Measurements from ENCODE around the gene SPRY4.
"Not testable (repeated sequence)": the region's sequence is repeated elsewhere in the genome, so short reads cannot be mapped to it uniquely, and the experiment has no call there.

Gene SPRY4

DNA sequence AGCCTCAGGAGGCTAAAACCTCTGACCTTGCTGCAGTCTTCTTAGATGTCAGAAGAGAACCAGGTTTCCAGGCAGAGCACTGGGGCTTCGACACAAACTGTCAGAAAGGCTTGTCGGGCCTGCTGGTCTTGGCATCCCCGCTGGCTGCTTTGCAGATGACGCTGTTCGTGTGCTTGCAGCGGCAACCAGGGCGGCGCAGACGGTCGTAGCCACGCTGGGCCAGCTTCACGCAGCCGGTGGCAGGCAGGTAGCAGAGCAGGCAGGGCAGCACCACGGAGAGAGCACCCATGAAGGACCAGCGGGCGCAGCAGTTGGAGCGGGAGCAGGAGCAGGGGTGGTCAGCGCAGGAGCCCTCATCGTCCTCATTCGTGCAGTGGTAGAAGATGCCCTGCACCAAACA lies 10.7 kb downstream of the SPRY4 start:
- no peak for ATAC-seq

DNA sequence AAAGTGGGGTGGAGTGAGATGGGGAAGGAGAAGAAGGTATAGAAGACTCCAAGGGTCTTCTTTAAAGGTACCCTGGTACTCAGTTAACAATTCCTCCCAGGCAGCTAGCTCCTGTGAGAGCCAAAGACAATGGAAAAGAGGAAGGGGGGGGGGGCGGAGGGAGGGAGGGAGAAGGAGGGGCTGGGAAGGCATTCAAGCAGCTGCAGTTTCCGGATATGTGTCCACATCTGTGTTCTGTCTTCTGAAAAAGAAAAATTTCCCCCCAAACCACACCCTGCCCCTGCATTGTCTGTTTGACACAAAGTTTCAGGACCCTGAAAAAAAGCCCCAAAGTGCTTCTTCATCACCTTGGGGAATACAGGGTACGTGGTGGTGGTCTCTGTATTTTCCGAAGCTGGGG lies 11.1 kb downstream of the SPRY4 start:
- no peak for ATAC-seq

DNA sequence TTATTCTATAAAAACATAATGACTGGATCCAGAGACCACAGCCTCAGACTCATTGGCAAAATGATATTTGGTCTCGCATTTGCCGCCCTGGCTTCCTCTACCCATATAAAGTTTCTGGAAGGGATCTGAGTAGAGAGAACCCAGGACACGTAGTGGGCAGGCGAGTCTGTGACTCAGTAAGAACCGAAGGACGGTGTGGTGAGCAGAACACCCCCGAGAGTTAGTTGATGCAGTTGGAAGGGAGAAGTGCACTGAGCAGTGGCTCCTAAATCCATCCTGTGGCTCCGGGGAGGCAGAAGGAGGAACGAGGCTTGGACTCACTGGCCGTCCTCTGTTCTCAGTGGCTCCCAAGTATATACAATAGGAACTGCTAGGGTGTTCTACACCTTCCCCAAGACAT lies 11.5 kb downstream of the SPRY4 start:
- no peak for ATAC-seq

DNA sequence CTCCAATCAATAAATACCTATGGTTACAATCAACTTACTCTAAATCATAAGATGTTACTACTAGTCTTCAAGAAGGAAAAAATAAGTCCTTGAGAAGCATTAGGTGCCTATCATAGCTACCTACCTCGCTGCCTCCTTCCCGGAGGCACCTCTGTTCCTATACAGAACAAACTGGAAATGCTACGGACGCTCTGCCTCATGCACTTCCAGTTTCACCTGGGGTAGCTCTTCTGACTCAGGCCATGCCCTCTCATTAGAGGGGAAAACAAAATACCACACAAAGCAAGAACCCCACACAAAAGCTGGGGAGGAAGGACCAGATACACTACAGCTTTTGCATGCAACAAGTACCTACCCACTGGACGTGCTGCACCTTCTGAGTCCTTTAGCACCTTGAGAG lies 12.4 kb downstream of the SPRY4 start:
- ATAC-seq: no peak

DNA sequence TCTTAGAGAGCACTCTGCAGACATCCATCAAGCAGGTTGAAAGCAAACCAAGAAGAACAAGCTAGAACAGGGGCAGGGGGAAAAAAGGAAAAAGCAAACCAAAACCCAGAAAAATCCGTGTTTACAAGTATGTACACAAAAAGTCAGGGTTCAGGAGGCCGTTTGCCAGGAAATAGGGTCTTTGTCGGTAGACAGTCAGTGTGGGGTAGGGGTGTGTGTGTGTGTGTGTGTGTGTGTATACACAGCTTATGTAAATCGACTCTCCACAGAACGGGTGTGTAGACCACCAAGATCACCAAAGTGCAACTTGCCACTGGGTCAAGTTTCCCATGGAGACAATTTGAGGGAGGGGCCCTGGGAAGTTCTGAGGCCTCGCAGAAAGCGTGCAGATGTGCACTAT lies 13.1 kb downstream of the SPRY4 start:
- no peak for ATAC-seq

DNA sequence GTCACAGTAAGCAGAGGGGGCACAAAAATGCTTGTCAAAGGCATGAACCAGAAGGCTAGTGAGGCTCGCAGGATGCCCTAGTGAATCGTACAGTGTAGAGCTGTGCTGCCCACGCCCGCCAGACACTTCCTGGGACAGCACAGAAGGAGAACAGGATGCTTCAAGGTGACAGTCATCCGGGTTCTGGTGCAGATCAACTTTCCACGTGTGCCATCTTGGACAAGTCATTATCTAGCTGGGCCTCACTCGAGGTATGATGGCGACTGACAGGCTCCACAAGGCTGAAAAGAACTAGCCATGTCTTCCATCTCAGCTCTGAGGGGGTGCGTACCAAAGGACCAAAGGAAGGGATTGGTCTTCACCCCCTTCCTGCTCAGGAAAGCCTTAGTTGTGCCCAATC lies 14.0 kb downstream of the SPRY4 start:
- ATAC-seq: no peak

DNA sequence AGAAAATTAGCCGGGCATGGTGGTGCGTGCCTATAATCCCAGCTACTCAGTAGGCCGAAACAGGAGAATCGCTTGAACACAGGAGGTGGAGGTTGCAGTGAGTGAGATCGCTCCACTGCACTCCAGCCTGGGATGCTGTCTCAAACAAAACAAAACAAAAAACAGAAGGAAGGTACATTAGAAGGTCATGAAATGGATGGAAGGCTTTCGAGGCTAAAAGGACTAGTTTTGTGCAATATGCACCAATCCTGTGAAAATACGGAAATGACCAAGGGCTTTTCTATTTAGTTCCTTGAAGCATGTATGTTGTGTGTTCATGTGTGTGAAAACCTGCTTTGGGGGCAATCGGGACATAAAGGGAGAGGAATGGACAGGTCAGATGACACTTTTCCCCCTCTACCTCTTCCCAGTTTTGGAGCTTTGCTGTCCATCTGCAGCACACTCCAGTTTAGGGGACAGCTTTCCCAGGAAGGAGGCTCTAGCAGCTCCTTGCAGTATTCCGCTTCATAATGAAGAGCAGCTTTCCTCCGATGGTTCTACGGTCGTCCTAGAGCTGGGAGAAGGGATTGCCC lies 15.0 kb downstream of the SPRY4 start:
- ATAC-seq: no peak

DNA sequence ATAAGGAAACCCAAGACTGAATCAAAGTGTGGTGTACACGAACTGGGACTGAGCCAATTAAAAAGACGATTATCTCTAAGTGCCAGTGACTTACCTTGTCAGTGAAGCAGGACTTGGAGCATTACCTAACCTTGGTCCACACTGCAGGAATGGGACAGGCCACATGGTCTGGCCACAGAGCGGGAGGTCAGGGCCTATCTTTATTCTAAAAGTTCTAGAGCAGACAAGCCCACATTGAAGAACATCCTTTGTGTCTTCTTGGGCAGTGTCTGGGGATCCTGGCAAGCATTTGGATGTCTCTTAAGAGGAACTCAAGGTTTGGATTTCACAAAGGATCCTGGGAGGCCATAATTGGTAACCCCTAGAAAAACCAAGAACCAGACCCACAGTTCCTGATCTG lies 16.5 kb downstream of the SPRY4 start:
- ATAC-seq: no peak

DNA sequence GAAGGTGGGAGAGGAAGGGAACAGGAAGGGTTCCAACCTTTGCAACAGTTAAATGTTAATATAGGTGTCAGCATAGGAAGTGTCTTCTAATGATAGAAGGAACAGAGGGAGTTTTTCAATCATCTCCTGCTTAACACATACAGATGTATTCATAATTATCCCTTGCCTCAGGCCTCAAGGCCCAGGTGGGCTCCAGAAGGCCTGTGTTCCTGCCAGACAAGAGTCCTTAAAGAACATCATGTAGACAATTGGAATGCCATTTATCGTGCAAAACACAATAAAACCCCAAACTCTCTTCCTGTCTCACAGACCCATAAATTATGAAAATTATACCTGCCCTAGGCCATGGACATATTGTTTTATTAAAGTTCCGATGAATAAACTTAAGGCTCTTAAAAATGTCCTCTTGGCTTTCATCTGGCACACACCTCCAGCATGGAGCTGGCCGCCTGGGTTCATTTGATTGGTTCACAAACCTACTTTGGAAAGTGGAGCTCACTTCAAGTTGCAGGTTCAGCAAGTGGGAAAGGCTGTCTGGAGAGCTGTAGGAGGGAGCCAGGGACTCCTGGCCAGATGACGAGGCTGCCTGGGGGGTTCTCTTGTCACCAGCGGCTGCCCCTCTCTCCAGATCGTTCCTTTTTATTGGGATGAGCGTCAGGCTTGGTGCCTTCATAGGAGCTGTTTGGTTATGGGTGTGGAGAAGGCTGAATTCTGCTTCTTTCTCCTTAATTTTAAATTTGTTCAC lies 17.5 kb downstream of the SPRY4 start:
- no peak for ATAC-seq

DNA sequence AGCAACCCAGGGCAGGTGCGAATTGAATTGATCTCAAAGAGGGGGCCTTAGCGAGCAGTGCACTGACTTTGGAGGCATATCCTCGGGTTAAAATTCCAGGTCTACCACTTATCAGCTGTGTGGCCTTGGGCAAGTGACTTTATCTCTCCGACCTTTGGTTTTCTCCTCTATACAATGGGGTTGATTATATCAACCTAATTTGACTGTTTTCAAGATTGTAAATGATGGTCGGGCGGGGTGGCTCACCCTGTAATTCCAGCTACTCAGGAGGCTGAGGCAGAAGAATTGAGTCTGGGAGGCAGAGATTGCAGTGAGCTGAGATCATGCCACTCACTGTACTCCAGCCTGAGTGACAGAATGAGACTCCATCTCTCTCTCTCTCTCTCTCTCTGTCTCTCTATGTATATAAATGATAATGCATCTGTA lies 18.7 kb downstream of the SPRY4 start:
- no peak for ATAC-seq

DNA sequence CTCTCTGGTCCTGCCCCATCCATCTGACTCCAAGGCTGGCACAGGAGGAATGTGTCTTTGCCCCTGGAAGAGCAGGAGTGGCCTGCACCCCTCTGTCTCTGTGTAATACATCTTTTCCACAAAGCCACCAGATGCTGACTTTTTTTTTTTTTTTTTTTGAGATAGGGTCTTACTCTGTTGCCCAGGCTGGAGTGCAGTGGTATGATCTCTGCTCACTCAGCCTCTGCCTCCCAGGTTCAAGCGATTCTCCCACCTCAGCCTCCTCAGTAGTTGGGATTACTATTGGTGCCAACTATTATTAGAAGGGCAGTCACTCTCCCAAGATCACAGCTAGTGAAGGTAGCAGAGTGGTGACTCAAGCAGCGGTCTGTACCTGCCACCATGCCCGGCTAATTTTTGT lies 19.6 kb downstream of the SPRY4 start:
- no peak for ATAC-seq

DNA sequence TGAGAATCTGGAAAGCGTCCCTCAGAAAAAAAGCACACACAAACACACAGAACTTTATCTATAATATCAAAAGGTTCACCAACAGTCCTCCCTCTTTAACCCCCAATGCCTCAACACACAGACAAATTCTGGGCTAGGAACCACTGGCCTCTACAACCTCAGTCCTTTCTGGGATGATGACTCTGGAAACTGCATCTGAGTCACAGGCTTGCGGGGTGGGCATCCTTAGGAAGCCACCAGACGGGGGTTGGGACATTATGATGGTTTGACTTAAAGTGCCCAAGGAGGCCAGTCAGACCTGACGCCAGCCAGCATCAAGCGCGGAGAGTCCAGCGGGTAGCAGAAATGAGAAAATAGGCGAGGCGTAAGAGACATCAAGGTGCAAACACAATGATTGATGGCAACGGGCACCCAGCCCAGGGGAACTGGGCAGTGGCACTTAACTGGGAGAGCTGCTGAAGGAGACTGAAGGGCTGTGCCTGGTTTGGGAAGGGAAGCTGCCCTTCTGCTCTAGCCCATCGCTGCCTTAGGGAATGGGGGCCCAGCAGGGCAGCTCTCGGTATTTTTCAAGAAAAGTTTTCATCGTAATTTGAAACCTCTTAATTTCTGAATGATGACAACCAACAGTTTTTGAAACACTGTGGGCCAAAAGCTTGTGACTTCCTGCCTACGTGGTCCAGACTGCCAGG lies 20.7 kb downstream of the SPRY4 start:
- ATAC-seq: no peak

DNA sequence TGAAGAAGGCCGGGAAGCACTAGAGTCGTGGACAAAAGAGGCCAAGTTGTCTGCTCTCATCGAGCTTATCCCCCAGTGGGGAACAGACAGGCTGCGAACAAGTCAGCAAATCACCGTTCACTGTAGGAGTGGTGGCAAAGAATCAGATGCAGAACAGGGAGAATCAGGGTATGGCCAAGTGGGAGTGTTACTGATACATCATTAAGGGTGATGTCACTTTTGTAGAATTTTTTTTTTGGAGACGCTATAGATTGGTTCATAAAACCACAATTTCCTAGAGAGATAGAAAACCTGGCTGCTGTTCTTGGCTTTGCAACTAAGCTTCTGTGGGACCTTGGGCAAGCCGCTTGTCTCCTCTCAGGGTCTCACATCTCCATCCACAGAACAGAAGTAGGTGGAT lies 21.3 kb downstream of the SPRY4 start:
- no peak for ATAC-seq

DNA sequence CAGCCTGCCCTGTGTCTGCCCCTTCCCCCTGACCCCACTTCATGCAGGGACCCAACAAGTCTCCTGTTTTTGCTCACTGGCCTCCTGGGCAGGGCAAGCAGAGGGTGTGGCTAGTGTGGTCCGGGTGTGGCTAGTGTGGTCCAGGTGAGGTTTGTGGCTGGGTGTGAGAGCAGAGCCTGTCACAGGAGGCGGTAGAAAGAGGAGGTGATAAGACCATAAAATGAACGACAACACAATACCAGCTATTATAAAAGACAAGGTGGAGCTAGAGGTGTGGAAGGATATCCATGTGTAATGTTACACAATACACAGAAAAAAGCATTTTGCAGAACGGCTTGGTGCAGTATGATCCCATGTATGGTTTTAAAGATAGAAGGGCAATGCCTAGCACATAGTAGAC lies 23.3 kb downstream of the SPRY4 start:
- ATAC-seq: no peak

DNA sequence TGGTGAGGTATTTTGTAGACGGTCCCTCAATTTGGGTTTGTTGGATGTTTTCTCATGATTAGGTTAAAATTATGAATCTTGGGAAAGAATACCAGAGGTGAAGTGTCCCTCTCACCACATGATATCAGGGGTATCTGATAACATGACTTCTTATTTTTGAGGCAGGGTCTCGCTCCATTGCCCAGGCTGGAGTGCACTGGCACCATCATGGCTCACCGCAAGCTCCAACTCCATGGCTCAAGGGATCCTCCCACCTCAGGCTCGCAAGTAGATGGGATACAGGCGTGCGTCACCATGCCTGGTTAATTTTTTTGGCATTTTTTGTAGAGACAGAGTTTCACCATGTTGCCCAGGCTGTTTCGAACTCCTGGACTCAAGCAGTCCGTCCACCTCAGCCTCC lies 24.1 kb downstream of the SPRY4 start:
- no peak for ATAC-seq

DNA sequence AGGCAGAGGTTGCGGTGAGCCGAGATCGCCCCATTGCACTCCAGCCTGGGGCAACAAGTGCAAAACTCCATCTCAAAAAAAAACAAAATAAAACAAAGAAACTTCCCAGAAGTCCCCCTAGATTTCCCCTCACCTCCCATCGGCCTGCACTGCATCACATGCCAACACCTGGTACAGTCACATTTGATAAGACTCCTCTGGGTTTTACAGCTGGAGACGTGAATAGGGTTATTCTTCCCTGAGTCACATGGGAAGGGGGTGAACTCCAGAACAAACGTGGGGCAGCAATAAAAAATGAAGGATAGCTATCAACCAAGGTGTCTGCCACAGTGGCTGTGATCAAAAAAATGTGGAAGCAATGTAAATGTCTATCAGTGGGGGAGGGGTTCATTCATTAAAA lies 26.0 kb downstream of the SPRY4 start:
- no peak for ATAC-seq

DNA sequence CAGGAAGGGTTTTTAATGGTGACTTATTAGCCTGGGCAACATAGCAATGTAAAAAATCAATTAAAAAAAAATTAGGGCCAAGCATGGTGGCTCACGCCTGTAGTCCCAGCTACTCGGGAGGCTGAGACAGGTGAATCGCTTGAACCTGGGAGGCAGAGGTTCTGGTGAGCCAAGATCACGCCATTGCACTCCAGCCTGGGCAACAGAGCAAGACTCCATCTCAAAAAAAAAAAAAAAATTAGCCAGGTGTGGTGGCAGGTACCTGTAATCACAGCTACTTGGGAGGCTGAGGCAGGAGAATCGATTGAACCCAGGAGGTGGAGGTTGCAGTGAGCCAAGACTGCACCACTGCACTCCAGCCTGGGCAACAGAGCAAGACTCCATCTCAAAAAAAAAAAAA lies 27.0 kb downstream of the SPRY4 start:
- ATAC-seq: not testable (repeated sequence)

DNA sequence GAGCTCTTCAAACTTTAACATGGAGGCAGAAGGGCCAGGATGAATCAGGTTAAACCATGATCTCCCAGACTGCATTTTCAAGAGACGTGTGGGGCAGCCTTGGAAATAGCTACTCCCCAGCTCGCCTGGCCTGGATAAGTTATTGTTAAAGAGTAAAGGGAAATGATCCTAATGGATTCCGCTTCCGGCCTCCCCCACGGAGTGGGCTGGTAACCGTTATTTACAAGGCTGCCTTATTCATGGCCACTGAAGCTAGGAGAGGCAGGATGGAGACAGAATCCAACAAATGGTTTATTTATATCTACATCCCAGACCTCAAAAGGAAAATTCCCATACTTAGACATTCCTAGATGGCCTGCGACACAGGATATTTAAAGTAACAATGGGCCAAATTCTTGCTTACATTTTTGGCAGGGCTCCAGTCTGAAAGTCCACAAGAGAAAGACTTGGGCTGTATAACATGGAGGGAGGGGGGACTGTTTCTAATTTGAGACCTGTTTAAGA lies 27.9 kb downstream of the SPRY4 start:
- no peak for ATAC-seq

DNA sequence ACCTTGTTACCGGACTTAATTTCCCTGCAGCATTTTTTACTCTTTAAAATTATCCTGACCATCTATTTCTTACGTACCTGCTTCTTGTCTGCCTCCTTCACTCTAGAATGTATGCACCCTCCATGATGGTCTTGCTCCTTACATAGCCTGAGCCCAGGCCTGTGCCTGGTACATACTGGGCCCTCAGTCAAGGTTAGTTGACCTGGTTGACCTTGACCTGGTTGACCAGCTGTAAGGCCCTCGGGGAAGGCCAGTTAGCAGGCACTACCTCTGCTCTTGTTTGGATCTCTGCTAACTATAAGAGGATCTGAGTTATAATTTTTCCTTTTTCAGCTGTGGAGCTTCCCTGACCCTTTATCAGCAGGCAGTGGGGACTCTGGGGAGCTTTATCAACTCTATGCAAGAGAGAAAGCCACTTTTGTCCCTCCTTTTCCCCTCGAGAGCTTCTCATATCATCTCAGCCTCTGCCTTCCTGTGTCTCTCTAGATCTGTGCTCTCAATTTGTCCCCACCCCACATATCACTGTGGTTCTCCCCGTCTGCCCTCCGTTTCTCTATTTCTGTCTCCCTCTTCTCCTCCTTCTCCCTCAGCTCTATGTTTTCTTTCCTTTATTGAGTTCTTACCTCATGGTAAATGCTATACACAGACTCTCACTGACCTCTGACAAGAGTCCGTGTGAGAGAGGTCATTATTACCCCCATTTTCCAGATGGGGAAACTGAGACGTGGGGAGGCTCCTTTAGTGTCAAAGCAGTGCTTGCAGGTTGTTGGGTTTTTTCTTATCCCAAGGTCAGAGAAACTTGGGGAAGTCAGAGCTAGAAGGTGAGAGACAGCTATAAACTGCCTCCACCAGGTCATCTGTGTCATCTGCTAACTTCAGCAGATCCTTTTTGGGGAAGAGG lies 28.6 kb downstream of the SPRY4 start:
- ATAC-seq: no peak

DNA sequence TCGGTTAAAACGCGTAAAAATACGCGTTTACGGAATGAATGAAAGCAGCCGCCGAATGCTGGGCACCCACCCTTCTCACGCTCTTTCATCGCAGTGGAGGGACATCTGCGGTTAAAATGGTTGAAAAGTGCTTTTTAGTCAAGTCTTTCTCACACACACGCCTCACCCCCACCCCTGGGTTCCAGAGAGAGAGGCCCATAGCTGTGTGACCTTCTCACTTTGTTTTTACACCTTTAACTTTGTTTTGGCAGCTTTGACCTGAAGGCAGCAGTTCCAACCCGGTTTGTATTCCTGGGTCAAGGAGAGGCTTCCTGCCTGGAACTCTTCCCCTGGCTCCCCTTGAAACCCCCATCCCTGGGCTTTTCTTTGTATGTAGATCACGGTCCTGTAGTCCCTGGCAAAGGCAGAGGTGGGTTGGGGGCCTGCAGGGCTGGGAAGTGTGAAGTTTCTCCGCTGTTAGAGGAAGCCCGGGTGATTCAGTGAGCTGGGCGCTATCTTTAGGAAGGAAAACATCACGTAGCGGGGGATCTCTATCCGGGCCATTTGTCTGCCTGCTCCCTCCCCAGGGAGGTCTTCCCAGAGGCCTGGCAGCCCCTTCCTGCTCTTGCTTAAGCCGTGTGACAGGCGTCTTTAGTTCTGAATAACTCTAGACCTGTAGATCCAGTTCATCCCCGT lies 29.6 kb downstream of the SPRY4 start:
- no peak for ATAC-seq

DNA sequence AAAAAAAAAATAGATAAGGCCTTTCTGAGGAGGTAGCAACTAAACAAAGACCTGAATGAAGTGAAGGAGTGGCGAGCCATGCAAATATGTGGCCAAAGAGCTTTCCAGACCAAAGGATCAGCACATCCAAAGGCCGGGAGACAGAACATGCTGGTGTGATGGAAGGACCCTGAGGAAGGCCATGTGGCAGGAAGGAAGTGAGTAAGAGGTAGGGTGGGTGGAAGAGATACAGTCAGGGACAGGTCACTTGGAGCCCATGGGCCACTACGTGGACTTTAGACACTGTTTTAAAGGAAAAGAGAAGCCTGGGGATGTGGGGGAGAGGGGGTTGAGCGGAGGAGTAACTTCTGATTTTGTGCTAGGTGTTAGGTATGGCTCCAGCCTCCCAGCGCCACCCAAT lies 31.3 kb downstream of the SPRY4 start:
- ATAC-seq: no peak

DNA sequence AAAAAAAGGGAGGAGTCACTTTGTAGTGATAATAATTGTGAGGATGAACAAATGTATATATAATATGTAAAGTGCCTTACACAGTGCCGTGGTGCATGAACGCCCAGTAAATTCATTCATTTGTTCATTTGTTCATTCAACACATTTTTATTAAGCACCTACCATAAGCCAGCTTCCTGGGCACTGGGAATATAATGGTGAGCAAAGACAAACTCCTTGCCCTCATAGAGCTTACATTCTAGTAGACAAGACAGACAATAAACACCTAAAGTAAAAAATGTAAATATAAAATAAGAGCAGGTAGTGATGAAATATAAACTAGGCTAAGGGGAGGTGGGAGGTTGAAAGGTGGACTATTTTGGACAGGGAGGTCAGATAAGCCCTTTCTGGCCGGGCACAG lies 32.0 kb downstream of the SPRY4 start:
- ATAC-seq: no peak

DNA sequence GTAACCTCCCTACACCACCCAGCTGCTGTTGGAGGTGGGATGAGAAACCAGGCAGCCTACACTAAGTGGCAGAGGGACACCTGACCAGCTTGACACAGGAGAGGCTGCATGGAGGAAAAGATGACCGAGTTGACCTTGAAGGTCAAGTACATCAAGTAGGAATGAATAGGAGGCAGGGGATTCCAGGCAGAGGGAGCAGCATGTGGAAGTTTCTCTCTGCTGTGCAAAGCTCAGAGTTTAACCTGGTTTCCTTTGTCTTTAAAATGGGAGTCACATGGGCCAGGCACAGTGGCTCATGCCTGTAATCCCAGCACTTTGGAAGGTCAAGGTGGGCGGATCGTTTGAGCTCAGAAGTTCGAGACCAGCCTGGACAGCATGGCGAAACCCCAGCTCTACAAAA lies 32.6 kb downstream of the SPRY4 start:
- ATAC-seq: no peak

Measured in activated CD4-positive, CD25-positive, alpha-beta regulatory T cell treated with anti-CD3 and anti-CD28 coated beads, Interleukin-2, amount 50 U/mL, for 24 hours (primary cell).